ENCODE results near the gene AGPAT4. TPM values are rescaled to one million over a fixed set of nuclear protein-coding genes. Genes with fewer than 3 reads are reported as not detected.
"Not testable (repeated sequence)": the region's sequence is repeated elsewhere in the genome, so short reads cannot be mapped to it uniquely, and the experiment has no call there.

Gene AGPAT4
- total RNA-seq, 2 donors from 2014 or later = 15.9 to 19.2 TPM

DNA sequence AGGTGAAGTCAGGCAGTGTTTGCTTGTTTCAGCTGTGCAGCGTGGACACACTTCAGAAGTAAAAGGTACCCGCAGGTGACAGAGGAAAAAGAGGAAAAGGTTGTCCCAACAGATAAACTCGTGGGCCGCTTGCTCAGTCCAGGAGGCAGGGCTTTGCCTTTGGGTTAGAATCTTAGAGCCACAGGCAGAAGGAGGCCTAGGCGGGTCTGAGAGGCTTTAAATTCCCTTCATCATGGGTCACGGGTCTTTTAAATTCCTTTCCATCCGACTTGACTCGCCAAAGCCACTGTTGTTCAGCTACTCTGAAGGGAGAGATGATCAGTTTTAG lies 48.2 kb downstream of the AGPAT4 start:
- H3K27me3 Mint-ChIP-seq = no peaks in the 10 kb centered on the region
- H3K27ac Mint-ChIP-seq = peak overlapping the region; percentile 99
- peaks cover 50% of the 10 kb centered on the region for H3K4me1 Mint-ChIP-seq
- DNase-seq = no peak
- no peak overlapping the region for H3K4me3 Mint-ChIP-seq
- H3K36me3 Mint-ChIP-seq (ENCODE audit: low read depth) = peaks cover 5% of the 10 kb centered on the region
- H3K9me3 ChIP-seq (ENCODE audit: control insufficient read depth, low read length, poor library complexity, severe bottlenecking) = no peaks in the 10 kb centered on the region
- ATAC-seq = no peak

DNA sequence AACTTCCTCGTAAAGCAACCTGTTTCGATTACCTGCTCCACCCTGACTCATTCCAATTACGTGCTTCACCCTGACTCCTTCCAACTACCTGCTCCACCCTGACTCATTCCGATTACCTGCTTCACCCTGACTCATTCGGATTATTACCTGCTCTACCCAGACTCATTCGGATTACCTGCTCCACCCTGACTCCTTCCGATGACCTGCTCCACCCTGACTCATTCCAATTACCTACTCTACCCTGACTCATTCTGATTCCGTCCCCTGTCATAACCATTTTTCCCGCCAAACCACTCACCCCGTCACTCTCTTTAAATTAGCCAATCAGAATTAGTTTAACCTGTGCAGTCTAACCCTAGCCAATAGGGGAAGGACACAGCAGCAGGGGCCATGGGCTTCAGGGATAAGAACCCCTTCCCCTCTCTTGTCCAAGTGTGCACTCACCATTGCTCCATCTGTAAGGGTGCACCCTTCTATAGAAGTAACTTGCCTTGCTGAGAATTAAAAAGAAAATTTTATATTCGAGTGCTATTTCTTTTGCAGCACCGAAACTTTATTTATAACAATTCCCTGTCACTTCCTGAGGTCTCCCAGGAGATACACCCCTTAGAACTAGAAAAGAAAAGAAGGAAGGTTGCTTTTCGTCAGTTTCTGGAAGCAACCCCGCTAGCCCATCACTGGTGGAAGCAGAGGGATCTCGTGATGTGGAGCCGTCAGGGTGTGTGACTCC lies 48.7 kb downstream of the AGPAT4 start:
- DNase-seq; H3K36me3 Mint-ChIP-seq (ENCODE audit: low read depth); ATAC-seq; H3K9me3 ChIP-seq (ENCODE audit: control insufficient read depth, low read length, poor library complexity, severe bottlenecking); H3K27me3 Mint-ChIP-seq: not testable (repeated sequence)
- Mint-ChIP-seq H3K27ac (peak overlapping the region; percentile 99), H3K4me1 (peaks cover 50% of the 10 kb centered on the region), H3K4me3 (peak overlapping the region; percentile 32)

DNA sequence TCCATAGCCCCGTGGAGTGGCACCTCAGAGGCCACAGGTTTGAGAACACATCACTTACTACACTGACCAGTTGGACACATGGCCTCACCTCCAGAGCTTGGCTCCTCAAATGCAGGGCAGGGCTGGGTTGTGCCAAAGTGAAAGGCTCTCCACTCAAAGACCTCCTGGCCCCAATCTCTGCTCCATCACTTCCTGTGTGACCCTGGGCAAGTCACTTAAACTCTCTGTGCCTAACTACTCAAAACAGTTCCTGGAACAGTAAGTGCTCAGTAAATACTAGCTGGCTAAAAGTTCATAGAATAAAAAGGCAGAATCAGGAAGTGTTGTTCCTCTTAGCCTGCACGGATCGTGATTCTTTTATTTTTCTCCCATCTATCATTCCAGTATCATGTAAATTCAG lies 50.2 kb downstream of the AGPAT4 start:
- peaks cover 43% of the 10 kb centered on the region for H3K4me1 Mint-ChIP-seq
- ATAC-seq (no peak), DNase-seq (no peak)
- H3K27me3 Mint-ChIP-seq = no peaks in the 10 kb centered on the region
- H3K27ac Mint-ChIP-seq = peak overlapping the region; percentile 99
- H3K9me3 ChIP-seq (ENCODE audit: control insufficient read depth, low read length, poor library complexity, severe bottlenecking) = no peaks in the 10 kb centered on the region
- H3K36me3 Mint-ChIP-seq (ENCODE audit: low read depth) = peaks cover 5% of the 10 kb centered on the region
- H3K4me3 Mint-ChIP-seq = peak overlapping the region; percentile 28

DNA sequence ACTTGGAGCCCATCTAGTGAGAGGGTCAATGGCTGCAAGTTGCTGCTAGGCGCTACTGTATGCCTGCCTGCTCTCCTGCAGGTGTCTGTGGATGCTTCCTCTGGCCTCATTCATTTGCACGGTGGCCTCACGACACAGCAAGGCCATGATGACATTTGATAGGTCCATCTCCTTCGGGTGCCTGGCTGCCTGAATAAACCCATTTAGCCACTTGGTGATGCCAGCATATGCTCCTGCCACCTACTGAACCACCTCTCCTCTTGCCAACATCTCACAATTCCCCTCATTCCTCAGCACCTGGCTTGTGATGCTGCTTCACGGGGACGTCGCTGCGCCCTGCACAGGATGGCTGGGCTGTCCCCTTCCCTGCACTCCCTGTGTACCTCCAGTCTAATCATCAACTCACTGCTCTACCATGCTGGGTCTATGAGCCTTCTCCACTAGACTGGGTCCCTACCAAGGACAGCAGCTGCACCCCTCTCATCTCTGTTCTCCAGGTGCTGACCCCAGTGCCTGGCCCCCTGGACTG lies 51.1 kb downstream of the AGPAT4 start:
- no peak overlapping the region for H3K4me3 Mint-ChIP-seq
- ATAC-seq = no peak
- H3K36me3 Mint-ChIP-seq (ENCODE audit: low read depth) = peaks cover 5% of the 10 kb centered on the region
- H3K27ac Mint-ChIP-seq = peak overlapping the region; percentile 99
- H3K9me3 ChIP-seq (ENCODE audit: control insufficient read depth, low read length, poor library complexity, severe bottlenecking) = no peaks in the 10 kb centered on the region
- H3K27me3 Mint-ChIP-seq = no peaks in the 10 kb centered on the region
- H3K4me1 Mint-ChIP-seq = peaks cover 41% of the 10 kb centered on the region
- no peak for DNase-seq

DNA sequence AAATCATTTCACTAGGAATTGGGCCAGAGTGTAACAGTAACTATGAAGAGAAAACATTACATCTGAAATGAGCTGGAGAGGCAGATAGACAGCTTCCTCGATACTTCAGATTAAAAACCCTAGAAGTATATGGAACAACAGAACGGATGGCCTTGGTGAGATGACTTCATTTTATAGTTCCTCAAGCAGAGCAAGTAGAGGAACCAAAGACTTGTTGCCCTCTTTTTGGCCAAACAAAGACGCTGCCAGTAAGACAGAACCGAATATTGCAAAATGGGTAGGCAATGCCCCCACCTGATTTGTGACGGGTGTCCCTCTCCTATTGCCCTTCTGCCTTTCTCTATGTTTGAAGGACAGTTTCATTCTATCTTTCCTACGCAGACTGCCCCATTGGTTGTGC lies 53.5 kb downstream of the AGPAT4 start:
- Mint-ChIP-seq H3K4me1 (peaks cover 22% of the 10 kb centered on the region), H3K27me3 (no peaks in the 10 kb centered on the region), H3K4me3 (no peak overlapping the region), H3K36me3 (ENCODE audit: low read depth) (peaks cover 9% of the 10 kb centered on the region), H3K27ac (no peak overlapping the region)
- H3K9me3 ChIP-seq (ENCODE audit: control insufficient read depth, low read length, poor library complexity, severe bottlenecking) = no peaks in the 10 kb centered on the region
- no peak for ATAC-seq
- DNase-seq = no peak

DNA sequence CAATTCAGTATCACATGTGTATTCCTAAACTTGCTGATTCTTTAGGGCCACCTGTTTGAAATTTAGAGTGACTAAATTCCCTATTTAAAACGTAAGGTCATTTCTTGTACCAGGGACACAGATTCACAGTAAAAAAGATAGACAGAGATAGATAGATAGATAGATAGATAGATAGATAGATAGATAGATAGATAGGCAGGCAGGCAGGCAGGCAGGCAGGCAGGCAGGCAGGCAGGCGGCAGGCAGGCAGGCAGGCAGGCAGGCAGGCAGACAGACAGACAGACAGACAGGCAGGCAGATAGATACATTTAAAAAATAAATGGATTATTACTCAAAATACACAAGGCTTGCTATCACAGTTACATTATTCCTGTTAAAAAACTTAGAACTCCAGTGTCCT lies 54.2 kb downstream of the AGPAT4 start:
- H3K4me1 Mint-ChIP-seq = peaks cover 19% of the 10 kb centered on the region
- no peaks in the 10 kb centered on the region for H3K9me3 ChIP-seq (ENCODE audit: control insufficient read depth, low read length, poor library complexity, severe bottlenecking)
- no peak overlapping the region for H3K4me3 Mint-ChIP-seq
- H3K36me3 Mint-ChIP-seq (ENCODE audit: low read depth) = peaks cover 9% of the 10 kb centered on the region
- H3K27me3 Mint-ChIP-seq = no peaks in the 10 kb centered on the region
- ATAC-seq = no peak
- DNase-seq = no peak
- no peak overlapping the region for H3K27ac Mint-ChIP-seq

DNA sequence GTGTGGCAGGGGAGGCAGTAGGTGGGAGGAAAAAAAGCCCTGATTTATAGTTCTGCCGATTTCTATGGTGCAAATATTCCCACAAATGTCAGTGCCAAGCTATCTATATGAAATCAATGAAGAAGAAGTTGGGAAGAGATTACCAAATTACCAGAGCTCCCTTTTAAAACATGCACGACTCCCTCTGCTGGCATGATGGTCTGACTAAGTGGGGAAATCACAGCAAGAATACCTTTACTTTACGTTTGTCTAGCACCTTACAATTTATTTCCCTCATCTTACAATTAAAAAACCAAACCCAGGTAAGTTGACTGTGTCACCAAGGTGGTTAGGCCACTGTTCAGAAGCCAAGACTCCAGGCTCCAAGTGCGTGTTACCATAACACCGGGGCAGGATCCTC lies 55.6 kb downstream of the AGPAT4 start:
- H3K36me3 Mint-ChIP-seq (ENCODE audit: low read depth) = peaks cover 9% of the 10 kb centered on the region

DNA sequence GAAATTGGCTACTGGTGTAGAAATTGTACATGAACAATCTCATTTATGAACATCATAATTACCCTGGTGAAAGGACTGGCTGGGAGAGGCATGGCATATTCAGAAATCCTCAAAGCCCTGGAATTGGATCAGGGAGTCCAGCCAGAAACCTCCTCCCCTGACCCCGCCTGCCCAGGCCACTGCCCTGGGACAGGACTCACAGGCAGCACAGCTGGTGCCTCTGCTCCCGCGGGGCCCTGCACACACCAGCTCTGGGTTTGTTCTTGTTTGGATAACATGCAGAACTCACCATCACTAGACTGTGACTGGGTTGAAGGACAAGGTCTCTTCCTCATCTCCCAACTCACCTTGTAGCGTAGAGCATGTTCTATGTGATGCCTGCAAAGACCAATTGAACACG lies 56.2 kb downstream of the AGPAT4 start:
- H3K4me1 Mint-ChIP-seq = peaks cover 11% of the 10 kb centered on the region
- H3K36me3 Mint-ChIP-seq (ENCODE audit: low read depth) = peaks cover 9% of the 10 kb centered on the region
- ATAC-seq = no peak
- H3K27me3 Mint-ChIP-seq = no peaks in the 10 kb centered on the region
- no peak overlapping the region for H3K27ac Mint-ChIP-seq
- no peak overlapping the region for H3K4me3 Mint-ChIP-seq
- DNase-seq = no peak
- no peaks in the 10 kb centered on the region for H3K9me3 ChIP-seq (ENCODE audit: control insufficient read depth, low read length, poor library complexity, severe bottlenecking)

More for the DNA sequence above, 55.6 kb downstream of the AGPAT4 start:
- no peak overlapping the region for H3K4me3 Mint-ChIP-seq
- ATAC-seq (no peak), DNase-seq (no peak)
- no peaks in the 10 kb centered on the region for H3K27me3 Mint-ChIP-seq
- no peaks in the 10 kb centered on the region for H3K9me3 ChIP-seq (ENCODE audit: control insufficient read depth, low read length, poor library complexity, severe bottlenecking)
- H3K4me1 Mint-ChIP-seq = peaks cover 11% of the 10 kb centered on the region
- H3K27ac Mint-ChIP-seq = no peak overlapping the region

DNA sequence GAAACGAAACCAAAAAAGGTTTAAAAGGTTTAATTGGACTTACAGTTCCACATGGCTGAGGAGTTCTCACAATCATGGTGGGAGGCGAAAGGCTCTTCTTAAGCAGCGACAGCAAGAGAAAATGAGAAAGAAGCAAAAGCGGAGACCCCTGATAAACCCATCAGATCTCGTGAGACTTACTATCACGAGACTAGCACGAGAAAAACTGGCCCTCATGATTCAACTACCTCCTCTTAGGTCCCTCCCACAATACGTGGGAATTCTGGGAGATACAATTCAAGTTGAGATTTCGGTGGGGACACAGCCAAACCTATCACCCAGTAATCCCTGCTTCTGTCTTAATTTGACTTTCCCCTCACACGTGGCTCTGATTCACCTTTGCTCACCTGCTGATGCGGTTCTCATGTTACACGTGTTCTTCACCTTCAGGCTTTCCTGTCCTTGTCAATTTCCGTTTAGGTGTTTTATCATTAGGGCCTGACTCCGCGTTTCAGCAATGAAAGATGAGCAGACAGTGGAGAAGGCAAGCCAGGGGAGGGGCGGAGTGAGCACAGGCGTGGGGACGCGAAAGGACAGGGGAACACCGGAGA lies 57.1 kb downstream of the AGPAT4 start:
- peaks cover 9% of the 10 kb centered on the region for H3K4me1 Mint-ChIP-seq
- no peaks in the 10 kb centered on the region for H3K27me3 Mint-ChIP-seq
- DNase-seq (no peak), ATAC-seq (no peak)
- no peak overlapping the region for H3K27ac Mint-ChIP-seq
- H3K4me3 Mint-ChIP-seq = no peak overlapping the region
- peaks cover 5% of the 10 kb centered on the region for H3K36me3 Mint-ChIP-seq (ENCODE audit: low read depth)
- H3K9me3 ChIP-seq (ENCODE audit: control insufficient read depth, low read length, poor library complexity, severe bottlenecking) = no peaks in the 10 kb centered on the region

DNA sequence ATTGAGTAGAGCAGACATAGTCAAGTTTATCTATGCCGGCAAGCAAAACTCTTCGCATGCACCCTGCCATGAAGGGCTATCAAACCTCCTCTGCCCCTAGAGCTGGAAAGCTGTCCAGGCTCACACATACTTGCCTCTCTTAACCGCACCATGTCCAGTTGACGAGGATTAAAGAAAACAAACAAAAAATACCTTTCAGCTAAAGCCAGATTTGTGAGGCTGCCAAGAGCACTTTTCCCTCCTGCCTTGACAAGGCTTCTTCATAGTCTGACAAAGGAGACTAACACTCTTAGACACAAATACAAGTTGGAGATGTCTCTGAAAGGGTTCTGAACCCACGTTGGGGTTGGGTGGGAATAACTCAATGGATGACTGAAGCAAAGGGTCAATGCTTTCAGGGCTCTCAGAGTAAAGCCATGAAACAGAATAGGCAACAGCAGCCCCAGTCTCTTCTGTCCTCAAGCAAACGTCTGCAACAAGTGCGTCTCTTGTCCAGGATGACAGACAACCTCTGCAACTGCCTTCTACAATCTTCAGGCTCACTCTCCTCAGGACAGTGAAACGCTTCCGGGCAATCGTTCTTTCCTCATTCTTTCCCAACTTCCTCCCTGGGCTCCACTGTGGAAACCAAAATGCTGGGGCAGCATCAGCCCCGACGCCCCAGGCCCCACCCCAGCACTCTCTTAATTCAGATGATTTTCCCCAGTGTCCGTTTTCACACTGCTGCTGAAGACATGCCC lies 57.8 kb downstream of the AGPAT4 start:
- Mint-ChIP-seq H3K4me1 (peaks cover 7% of the 10 kb centered on the region), H3K27me3 (no peaks in the 10 kb centered on the region), H3K27ac (no peak overlapping the region), H3K4me3 (no peak overlapping the region), H3K36me3 (ENCODE audit: low read depth) (peaks cover 4% of the 10 kb centered on the region)
- ATAC-seq (no peak), DNase-seq (no peak)
- H3K9me3 ChIP-seq (ENCODE audit: control insufficient read depth, low read length, poor library complexity, severe bottlenecking) = no peaks in the 10 kb centered on the region

DNA sequence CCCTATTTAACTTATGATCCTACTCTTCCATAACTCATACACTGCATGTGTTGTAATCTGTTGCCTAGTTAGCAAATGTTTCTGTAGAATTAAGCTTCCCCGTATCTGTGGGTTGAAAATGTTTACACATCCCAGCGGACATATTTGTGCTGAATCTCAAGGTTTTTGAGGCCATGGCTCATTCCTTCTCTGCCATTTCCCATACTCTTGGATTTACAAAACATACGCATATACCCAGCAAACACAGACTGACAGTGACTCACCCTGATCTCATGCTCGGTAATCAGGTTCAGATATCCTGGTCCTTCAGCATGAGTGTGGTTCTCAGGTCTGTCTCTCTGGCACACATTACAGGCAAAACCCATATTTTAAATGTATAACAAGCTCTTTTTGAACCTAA lies 58.7 kb downstream of the AGPAT4 start:
- H3K9me3 ChIP-seq (ENCODE audit: control insufficient read depth, low read length, poor library complexity, severe bottlenecking) = no peaks in the 10 kb centered on the region
- Mint-ChIP-seq H3K36me3 (ENCODE audit: low read depth) (peaks cover 4% of the 10 kb centered on the region), H3K4me1 (peaks cover 7% of the 10 kb centered on the region), H3K27me3 (no peaks in the 10 kb centered on the region), H3K4me3 (no peak overlapping the region), H3K27ac (no peak overlapping the region)
- ATAC-seq (no peak), DNase-seq (no peak)

DNA sequence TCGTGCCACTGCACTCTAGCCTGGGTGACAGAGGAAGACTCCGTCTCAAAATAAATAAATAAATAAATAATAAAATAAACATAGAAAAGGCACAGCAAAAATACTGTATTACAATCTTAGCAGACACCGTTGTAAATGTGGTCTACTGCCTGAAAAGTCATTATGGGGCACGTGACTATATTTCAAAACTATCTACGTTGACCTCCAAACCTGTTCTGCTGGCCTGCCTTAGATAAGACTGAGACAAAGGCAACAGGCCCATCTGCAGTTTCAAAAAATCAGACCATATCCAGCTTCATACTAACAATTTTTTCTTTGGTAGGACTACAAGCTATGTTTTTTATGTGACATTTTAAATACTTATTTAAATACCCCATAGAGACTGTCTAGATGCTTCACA lies 59.1 kb downstream of the AGPAT4 start:
- H3K9me3 ChIP-seq (ENCODE audit: control insufficient read depth, low read length, poor library complexity, severe bottlenecking) = no peaks in the 10 kb centered on the region
- Mint-ChIP-seq H3K27ac (no peak overlapping the region), H3K4me1 (peaks cover 7% of the 10 kb centered on the region), H3K4me3 (no peak overlapping the region), H3K27me3 (no peaks in the 10 kb centered on the region), H3K36me3 (ENCODE audit: low read depth) (peaks cover 4% of the 10 kb centered on the region)
- DNase-seq (no peak), ATAC-seq (no peak)

DNA sequence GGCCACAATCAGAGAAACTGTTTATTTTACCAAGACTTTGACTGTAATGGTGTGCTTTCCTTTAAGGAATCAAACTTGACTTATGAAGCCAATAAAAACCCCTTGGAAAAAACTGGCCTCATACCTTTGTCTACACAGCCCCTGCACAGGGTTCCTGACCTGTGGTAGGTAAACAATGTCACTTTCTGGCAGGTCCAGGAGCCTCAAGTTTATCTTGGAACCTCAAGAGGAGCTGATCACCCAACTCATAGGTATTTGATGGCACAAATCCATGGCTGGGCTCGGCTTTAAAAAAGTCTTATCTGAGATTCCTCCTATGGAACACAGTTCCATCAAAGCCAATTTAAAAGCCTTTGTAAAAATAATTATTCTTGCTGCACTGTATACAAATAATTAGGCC lies 61.0 kb downstream of the AGPAT4 start:
- H3K9me3 ChIP-seq (ENCODE audit: control insufficient read depth, low read length, poor library complexity, severe bottlenecking) = no peaks in the 10 kb centered on the region
- no peak overlapping the region for H3K27ac Mint-ChIP-seq
- no peak for DNase-seq
- no peak overlapping the region for H3K4me3 Mint-ChIP-seq
- peaks cover 6% of the 10 kb centered on the region for H3K36me3 Mint-ChIP-seq (ENCODE audit: low read depth)
- H3K27me3 Mint-ChIP-seq = no peaks in the 10 kb centered on the region
- ATAC-seq = no peak
- peaks cover 4% of the 10 kb centered on the region for H3K4me1 Mint-ChIP-seq
